GM12878 (cell line): ENCODE measurements around the gene MRPL54. TPM values are rescaled to one million over a fixed set of nuclear protein-coding genes. Genes with fewer than 3 reads are reported as not detected.

Experiments
- CTCF ChIP-seq, 3 experiments: IDR thresholded peaks in 2 of 3; conservative IDR thresholded peaks in 1 of 3; 2 replicates each; pipeline ENCODE4 v1.5.1; 2011; ENCODE audit warnings: low read depth in 3 of 3, low read length in 3 of 3, mild to moderate bottlenecking in 3 of 3, control low read depth in 2 of 3, moderate library complexity in 2 of 3, inconsistent platforms in 1 of 3, mixed read lengths in 1 of 3; ENCODE audit not compliant: control insufficient read depth in 2 of 3, insufficient read depth in 1 of 3; ENCODE audit errors: extremely low read depth in 1 of 3
- PML ChIP-seq: IDR thresholded peaks from 2 replicates; pipeline ENCODE4 v1.6.1; 2012; ENCODE audit warnings: low read length, inconsistent platforms
- POLR2A ChIP-seq: IDR thresholded peaks from 2 replicates; pipeline ENCODE4 v1.6.1; 2011; ENCODE audit warnings: low read depth, mild to moderate bottlenecking, low read length
- USF2 ChIP-seq: IDR thresholded peaks from 2 replicates; pipeline ENCODE4 v1.6.1; 2011; ENCODE audit warnings: low read depth, low read length, improper control_type of control experiment, borderline replicate concordance
- ZBED1 ChIP-seq: IDR thresholded peaks from 2 replicates; pipeline ENCODE4 v1.6.1; 2016; ENCODE audit warnings: borderline replicate concordance
- ZBTB33 ChIP-seq: fragments of 450-650 bp; IDR thresholded peaks from 2 replicates; pipeline ENCODE4 v1.6.1; 2017; ENCODE audit warnings: mild to moderate bottlenecking
- ZBTB4 ChIP-seq: fragments of 450-650 bp; formaldehyde crosslinking; IDR thresholded peaks from 2 replicates; pipeline ENCODE4 v1.4.0; 2022; ENCODE audit warnings: mild to moderate bottlenecking, moderate library complexity
- ZNF622 ChIP-seq: fragments of 450-650 bp; IDR thresholded peaks from 2 replicates; pipeline ENCODE4 v1.6.1; 2017; ENCODE audit warnings: mild to moderate bottlenecking, inconsistent platforms
- polyA plus RNA-seq, 11 experiments: library from polyadenylated mRNA; depleted of rRNA in 4 of 11; unstranded in 6 of 11; stranded (reverse) in 5 of 11; fragments of >200 nt; fragmentation: Nextera tagmentation in 4 of 11; fragmentation: Illumina TruSeq in 1 of 11; extraction: Ambion mirVana in 4 of 11; extraction: Trizol in 1 of 11; gene quantifications; 1 replicate in 1 of 11; 2 replicates in 10 of 11; pipeline versions ENCODE4 v1.2.1 to v1.2.3, GENCODE V29; 2011 to 2016; ENCODE audit warnings: inconsistent platforms in 2 of 11, missing spikeins in 2 of 11, low read depth in 1 of 11
- total RNA-seq, 4 experiments: library from RNA; depleted of rRNA in 3 of 4; stranded (reverse); fragments of >200 nt in 3 of 4; fragmentation: Illumina TruSeq in 1 of 4; extraction: Trizol in 1 of 4; gene quantifications; 2 replicates each; pipeline versions ENCODE4 v1.2.1 to v1.2.3, GENCODE V29; 2013 to 2021

Gene MRPL54
- total and polyA plus RNA-seq, 10 of the 15 experiments (the other 5 are each of a cell fraction or from before 2014, with no cell fraction given), result 3.1 to 98.7 (median 75.2) TPM

GRCh38 chr19:3767050-3767449 is 4.6 kb downstream of the MRPL54 start (continued):
- TF ChIP-seq ZBED1, result no peak
- TF ChIP-seq ZBTB4 (CRISPR knock-in tag), result no peak
- no peak for TF ChIP-seq USF2
- TF ChIP-seq ZBTB33, result no peak
- TF ChIP-seq PML, result no peak
- TF ChIP-seq POLR2A, result no peak
- no peak for TF ChIP-seq ZNF622
- TF ChIP-seq CTCF (IDR thresholded peaks at IDR 0.05 in 2 of 3, conservative IDR thresholded peaks at IDR 0.05 in 1 of 3; ENCODE audit: control insufficient read depth in 2 of 3, extremely low read depth in 1 of 3, insufficient read depth in 1 of 3, low read depth in 3 of 3, low read length in 3 of 3), result no peak
